Activated CD4-positive, alpha-beta T cell treated with anti-CD3 and anti-CD28 coated beads for 1 hour (primary cell): ENCODE measurements around the gene PSMB8.
"Not testable (repeated sequence)": the region's sequence is repeated elsewhere in the genome, so short reads cannot be mapped to it uniquely, and the experiment has no call there.

ENCODE experiments used
- DNase-seq: peaks from one replicate; pipeline ENCODE4 v3.0.0-alpha.2; 2020

The PSMB8 gene

DNA sequence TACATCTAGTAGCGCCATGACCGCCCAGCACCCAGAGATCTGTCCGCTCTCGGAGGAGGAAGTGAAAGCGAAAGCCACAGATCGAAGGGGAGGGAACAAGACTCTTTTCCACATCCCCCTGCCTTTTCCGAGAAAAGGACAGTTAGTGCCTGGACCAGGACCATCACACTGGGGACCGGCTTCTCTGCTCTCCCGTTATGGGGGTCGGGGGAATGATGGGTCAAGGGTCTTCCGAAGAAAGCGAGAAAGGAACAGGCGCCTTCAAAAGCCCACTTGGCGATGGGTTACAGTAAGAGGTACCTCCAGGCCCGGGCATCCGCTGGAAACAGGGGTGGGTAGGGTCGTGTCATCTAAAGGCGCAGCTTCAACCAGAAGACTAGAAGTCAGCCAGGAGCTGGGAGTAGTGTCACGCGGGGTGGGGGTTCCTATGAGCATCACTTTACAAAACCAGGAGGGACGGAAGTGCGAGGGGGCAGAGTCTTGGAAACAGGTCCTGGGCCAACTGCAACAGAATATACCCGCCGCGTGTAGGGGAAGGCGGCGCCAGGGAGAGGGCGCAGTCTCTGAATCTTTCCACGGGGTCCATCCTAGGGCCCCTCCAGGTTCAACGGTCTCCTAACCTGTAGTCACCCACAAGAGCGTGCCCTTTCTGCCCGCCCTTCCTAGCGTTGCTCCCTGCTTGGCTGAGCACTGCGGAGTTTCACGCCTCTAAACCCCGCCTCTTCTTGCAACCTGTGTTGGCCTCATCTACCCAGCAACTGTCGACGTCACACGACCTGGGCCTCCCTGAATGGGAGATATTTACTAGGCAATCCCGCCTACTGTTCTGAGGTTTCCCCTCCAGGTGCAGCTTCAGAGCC is at the start of gene PSMB8:
Gene PSMB8, minus strand, starts transcription at position 69 of the 860 bp plus-strand sequence. Its CDS starts 51 bp downstream, at position 18.
- DNase-seq: peak; percentile 98

DNA sequence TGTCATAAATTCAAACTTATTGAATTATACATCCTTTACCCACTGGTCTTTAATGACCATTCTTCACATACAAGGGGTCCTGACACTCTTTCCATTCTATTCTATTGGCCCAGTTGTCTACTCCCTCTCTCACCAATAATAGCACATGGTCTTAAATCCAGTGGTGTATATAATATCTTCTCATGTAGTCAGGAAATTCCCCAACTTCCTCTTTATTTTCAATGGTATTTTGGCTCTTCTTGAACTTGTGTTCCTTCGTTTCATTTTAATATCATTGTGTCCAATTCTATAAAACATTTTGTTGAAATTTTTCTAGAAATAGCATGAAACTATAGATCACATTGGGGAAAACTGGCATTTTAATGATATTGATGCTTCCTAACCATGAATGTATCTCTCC is 47.0 kb upstream of the PSMB8 start:
- DNase-seq: no peak

DNA sequence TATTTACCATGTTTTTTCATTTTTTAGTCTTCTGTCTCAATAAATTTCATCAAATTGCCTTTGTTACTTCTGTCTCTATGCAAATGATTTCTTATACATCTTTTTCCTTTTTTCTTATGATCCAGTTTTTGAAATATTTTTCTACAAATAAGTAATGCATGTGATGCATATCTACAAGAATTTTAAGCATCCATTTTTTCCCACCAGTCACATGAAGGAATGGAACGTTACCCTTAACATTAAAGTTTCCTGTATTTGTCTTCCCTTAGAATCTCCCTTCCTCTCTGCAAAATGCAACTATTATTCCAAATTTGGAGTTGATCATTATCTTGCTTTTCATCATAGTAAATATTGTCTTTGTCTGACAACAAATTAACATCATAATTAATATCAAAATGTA is 45.7 kb upstream of the PSMB8 start:
- DNase-seq: no peak

DNA sequence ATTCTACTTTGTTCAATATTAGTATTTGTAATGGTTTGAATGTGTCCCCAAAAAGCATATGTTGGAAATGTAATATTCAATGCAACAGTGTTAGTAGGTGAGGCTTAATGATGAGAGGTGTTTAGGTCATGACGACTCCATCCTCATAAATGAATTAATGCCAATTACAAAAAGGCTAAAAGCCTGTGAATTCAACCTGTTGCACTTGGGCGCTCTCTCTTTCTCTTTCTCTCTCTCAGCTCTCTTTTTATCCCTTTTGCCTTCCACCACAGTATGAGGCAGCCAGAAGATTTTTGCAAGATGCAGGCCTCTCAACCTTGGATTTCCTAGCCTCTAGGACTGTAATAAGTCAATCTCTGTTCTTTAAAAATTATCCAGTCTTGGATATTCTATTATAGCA is 44.7 kb upstream of the PSMB8 start:
- DNase-seq: no peak

DNA sequence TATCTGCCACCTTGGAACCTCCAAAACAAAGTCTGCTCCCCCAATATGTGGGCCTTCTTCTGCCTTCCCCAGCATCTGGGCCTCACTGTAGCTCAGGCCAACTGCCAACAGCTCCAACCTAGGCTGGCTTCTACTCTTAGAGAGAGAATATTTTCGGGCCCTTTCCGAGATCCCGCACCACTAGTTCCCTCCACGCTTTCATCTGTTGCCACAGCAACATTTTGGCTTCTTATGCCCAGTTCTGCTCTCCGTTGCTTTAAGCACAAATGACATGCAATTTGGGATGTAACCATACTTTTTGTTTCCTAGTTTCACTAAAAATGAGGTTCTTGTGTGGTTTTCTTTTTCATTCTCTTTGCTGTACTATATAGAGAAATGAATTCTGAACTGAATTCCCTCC is 43.8 kb upstream of the PSMB8 start:
- no peak for DNase-seq

DNA sequence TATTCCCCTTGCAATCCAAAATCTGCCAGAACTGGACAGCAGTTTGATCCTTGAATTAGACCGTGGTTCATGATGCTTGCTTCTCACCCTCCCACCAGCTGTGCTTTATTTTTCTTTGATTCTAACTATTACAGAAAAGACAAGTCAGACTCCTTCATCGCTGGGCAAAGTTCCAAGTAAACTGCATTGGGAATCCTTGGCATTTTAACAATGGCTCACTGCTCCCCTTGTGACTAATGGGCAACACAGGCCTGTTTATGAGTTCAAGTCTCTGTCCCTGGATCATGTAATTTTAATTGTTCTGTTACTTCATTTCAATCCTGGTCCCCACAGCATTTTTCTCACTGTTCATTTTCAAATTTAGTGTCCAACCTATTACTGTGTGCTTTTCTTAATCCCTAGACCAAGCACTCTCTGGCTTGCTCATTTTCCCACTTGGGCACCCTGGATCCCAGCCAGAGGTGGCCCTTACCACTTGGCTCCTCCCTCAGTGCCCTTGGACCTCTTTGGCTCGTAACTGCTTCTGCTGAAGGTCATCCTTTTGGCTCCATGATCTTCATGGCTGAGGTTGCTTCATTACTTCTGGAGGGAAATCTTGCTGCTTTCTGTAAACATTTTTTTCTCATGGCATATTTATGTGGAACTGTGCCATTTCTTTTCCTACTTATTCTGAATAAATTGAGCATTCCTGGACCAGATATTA is 43.0 kb upstream of the PSMB8 start:
- DNase-seq: no peak

DNA sequence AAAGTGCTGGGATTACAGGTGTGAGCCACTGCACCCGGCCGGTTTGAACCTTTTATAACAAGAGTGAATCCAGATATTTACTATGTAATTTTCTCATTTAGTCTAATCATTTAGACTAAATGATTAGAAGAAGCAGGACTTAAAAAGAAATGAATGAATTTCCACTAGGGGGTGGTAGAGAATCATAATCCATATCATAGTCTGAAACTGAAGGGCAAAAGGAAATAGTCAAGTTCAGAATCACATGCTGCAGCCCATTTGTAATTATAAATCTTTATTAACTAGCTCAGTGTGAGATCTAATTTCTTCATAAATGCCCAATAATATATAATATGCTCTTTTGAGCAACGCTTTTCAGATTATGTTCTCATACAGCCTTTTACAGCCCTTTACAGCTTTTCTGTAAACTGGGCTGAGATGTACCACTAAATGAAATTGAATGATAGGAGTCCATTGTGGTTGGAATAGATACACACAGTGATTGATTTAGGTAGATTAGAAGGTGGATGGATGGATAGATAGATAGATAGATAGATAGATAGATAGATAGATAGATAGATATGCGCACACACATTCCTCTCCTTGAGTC is 41.9 kb upstream of the PSMB8 start:
- no peak for DNase-seq

DNA sequence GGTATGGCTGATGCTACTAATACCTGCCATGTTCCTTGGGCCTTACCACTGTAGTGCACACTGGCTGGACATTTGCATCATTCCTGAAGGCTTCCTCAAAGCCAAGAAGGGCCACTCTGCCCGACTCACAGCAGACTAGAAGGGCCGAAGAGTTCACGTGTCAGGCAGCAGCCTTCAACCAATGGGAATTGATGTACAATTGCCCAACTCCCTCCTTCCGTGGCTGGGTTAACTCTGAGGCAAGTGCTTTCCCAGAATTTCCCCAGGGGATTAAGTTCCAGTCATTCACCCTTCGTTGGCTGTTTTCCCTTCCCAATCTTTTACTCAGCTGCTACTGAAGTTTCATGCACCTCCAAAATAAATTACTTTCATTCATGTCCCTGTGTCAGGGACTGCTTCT is 39.9 kb upstream of the PSMB8 start:
- no peak for DNase-seq

DNA sequence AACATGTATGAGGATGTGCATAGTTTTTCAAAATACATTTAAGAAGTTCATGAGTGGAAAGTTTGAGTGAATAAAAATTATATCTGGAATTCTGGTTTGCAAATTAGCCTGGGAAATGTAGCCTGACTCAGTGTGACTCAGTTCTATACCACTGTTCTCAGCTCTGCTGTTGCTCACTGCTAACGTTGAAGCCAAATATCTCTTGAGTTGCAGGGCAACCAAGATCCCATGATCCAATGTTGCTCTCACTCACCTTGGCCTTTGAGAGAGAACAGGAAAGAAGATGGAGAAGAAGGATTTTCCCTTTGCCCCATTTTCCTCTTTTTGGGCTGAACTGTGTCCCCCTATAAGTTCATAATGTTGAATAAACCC is 39.0 kb upstream of the PSMB8 start:
- no peak for DNase-seq

DNA sequence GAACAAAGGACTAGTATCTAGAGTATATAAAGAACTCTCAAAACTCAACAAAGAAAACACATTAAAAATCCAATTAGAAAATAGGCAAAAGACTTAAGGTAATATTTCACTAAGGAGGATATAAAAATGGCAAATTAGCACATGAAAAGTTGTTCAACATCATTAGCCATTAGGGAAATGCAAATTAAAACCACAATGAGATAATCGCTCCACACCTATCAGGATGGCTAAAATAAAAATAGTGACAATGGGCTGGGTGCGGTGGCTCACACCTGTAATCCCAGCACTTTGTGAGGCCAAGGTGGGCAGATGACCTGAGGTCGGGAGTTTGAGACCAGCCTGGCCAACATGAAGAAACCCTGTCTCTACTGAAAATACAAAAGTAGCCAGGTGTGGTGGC is 37.1 kb upstream of the PSMB8 start:
- DNase-seq: not testable (repeated sequence)

DNA sequence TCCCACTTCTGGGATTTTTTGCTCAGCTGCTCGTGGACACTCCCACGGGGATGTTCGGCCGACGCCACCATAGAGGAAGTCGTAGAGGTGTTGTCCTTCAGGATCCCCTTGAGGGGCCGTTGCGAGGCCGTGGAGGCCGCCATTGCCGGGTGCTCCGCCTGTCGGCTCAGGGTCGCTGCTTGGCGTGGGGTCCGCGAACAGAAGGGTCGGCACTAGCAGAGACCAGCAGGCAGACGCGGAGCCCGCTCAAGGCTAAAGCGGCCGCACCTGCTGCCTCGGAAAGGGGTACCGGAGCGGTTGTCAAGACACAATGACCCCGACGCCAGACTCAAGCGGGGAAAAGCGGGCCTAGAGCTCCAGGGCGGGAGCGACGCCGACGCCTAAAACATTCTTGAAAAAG is 35.8 kb upstream of the PSMB8 start:
- DNase-seq: no peak

DNA sequence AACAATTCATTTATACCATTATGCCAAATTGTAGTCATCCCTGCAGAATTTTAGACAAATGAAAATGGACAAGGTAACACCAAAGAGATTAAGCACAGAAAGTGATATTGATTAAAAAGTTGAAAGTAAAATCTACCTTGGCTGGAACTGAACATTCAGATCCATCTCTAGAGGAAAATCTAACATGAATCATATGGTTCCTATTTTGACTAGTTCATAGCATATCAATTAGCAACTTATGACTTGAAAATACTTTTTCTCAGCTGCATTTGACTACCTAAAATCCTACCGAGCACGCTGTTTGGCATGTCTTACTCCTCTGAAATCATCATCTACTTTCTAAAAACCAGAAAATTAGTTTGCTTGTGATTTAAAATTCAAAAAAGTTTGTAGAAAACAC is 32.8 kb upstream of the PSMB8 start:
- DNase-seq: no peak

DNA sequence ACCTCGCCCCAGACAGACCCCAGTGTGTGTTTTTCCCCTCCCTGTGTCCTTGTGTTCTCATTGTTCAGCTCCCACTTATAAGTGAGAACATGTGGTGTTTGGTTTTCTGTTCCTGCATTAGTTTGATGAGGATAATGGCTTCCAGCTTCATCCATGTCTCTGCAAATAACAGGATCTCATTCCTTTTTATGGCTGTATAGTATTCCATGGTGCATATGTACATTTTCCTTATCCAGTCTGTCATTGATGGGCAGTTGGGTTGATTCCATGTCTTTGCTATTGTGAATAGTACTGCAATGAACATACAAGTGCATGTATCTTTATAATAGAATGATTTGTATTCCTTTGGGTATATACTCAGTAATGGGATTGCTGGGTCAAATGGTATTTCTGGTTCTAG is 30.1 kb upstream of the PSMB8 start:
- DNase-seq: not testable (repeated sequence)

DNA sequence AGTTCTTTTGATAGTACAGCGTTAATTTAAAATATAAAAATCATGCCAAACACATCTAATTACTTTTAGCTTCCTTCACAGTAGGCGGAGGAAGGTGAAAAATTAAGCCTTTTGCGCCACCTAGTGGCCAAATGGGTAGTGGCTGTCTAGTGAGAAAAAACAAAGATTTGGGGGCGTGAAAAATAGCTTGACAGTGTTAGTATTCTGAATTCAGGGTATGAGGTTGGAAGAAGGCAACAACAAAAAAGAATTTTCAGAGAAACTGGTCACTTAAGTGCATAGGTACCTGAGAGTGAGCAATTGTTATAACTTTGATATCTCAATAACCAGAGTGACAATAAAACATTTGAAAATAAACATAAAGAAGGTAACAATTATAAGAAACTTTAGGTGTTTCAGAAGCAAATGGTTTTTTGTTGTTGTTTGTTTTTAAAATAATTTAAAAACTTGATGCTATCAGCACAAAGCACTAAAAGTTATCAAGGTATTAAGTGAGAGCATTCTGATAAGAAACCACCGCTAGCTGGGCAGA is 24.5 kb upstream of the PSMB8 start:
- peak; percentile 77 for DNase-seq

DNA sequence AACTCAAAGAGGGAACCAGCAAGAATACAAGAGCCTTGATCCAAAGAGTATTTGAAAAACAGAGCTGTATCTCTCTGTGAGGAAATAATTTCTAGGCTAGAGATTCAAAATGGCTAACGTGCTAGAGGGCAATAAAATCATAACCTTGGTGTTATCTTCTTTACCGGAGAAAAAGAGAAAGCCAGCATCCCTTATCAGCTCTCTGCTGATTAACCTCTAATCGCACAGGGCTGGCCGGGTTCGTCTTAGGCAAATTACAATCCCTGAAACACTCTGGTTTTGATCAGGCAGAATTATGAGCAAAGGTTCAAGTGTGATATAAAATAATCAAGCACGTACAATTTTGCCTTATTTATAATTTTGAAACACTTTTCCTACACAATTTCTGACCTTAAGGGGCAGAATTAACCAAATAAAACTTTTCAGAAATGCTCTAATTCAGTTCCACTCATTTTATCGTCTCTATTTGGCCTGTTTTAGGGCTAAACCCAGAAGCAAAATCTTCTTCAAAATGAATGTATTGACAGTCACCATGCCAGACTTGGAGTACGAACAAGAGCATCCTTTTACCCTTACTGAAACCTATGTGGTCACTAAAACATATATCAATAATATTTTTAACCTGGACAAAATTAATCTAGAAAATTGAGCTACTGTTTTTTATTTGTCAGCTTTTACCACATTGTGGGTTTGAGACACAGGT is 23.9 kb upstream of the PSMB8 start:
- DNase-seq: no peak

DNA sequence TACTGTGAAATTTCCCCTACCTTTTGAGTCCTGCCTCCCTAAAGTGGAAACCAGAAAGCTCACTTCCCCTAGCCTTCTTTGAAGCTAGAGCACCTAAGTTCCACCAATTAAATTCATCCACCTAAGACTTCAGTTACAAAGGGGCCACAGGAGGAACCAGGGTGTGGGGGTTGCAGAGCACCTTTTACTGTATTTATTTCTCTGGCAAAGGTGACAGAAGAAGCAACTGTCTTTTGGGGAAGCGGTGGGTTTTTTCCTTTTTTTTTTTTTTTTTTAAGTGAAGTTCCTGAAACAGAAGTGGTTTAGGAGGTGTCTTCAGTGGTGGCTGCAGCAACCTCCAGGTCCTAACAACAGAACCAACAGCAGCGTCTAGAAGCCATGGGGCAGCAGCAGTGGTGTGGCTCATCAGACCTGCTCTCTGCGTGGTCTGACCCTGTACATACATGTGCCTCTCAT is 23.2 kb upstream of the PSMB8 start:
- no peak for DNase-seq

DNA sequence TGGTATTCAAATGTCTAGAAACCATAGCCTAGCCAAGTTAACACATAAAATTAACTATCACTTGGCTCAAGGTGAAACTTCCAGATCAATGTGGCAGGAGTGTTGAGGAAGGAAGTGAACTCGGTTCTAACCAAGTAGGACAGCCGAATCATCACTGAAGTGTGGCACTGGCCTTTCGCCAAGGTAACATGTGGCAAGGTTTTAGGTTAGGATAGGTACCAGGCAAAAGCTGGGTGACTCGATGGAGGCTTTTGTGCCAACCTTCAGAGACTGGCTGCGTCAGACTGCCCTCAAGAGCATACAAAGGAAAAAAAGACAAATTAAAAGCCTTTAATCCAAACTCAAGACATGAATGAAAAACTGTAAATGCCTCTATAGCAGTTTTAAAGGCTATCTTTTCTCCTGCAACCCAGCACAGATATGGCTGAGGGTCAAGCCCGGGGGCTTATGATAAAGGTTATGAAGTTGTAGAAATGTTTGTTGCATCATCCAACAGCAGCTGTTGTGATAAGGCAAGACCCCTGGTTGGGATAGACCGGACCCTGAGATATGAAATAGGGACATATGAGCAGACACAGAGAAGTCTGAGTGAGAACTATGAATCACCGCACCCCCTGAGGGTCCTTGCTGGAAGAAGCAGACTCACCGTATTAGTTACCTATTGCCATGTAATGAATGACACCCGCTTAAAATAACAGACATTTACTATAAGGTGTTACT is 22.0 kb upstream of the PSMB8 start:
- no peak for DNase-seq

DNA sequence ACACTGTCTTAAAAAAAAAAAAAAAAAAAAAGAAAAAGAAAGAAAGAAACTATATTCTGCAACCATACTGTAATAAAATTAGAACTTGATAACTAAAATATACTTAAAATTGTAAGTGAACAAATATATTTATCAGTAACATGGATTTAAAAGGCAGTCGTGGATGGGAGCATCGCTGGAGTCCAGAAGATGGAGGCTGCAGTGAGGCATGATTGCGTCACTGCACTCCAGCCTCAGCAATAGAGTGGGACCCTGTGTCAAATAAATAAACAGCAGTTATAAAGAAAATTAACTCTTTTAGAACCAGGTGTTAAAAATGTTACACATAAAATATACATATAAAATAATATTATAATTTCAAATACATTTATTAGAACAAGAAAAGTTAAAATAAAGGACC is 18.9 kb upstream of the PSMB8 start:
- DNase-seq: no peak

DNA sequence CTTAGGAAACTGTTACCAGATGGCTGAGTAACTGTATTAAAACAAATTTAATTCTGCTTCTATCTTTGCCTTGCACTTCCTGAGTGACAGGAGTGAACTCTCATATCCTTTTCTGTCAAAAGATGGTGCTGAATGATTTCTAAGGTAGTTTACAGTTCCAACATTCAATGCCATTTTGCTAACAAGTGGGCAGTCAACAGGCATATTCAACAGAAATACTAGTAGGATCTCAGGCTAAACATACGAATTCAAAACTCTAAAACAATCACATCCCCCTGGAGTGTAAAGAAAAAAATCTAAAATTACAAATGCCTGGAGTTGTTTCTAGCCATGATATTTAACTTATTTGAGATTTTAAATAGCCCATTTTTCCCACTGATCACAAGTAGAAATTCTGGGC is 16.8 kb upstream of the PSMB8 start:
- no peak for DNase-seq

DNA sequence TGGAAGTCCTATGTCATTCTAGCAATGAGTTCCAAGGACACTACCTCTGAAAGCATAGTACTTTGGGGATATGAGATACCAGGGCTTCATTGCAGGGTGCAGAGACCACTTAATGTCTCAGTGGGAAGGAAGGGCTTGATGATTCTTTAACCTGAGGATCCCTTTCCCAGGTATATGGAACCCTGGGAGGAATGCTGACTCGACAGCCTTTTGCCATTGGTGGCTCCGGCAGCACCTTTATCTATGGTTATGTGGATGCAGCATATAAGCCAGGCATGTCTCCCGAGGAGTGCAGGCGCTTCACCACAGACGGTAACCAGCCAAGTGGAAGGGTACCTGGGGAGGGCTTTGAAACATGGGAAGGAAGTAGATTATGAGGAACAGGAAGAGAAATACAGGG is 14.3 kb upstream of the PSMB8 start:
- DNase-seq: no peak

DNA sequence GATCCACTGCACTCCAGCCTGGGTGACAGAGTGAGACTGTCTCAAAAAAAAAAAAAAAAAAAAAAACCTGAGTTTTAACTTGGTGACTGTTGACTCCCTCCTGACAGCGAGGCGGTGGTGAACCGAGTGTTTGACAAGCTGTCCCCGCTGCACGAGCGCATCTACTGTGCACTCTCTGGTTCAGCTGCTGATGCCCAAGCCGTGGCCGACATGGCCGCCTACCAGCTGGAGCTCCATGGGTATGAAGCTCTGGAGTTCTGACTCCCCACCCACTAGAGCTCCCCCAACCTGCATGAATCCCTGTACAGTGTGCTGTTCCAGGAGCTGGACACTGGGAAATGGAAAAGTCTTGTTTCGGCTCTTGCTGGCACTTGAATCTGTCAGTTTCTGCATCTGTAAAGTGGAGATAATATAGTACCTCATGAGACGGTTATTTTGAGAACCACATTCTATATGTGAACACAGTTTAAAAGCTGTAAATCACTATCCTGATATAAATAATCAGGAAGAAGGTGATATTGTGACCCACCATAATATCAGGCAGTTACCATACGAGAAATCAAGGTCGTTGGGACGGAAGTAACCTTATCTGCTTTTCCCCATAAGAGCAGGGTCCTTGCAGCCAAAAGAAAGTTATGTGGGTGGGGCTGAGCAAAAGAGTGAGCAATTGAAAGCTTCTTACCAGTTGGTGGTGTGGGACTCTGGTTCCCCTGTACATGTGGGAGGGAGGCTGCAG is 13.5 kb upstream of the PSMB8 start:
- DNase-seq: no peak
